Liver (tissue), 9 donors: ENCODE measurements around the gene ZNF691. TPM values are rescaled to one million over a fixed set of nuclear protein-coding genes. Genes with fewer than 3 reads are reported as not detected.

Experiments used
- DNase-seq: peaks from one replicate; pipeline ENCODE4 v3.0.0-alpha.2; 2017; ENCODE audit warnings: low spot score
- H3K27ac ChIP-seq, 2 donors: one replicate each; pipeline ENCODE4 v1.7.0; 2013; ENCODE audit warnings: inconsistent platforms in 2 of 2, low read length in 2 of 2, control low read depth in 1 of 2, low read depth in 1 of 2, mild to moderate bottlenecking in 1 of 2
- H3K27me3 ChIP-seq, 4 donors: one replicate each; pipeline versions ENCODE4 v1.6.1 to v1.7.0; 2013; ENCODE audit warnings: low read length in 3 of 4, inconsistent platforms in 1 of 4, mild to moderate bottlenecking in 1 of 4, moderate library complexity in 1 of 4; ENCODE audit not compliant: control insufficient read depth in 4 of 4, insufficient read depth in 4 of 4
- H3K36me3 ChIP-seq, 4 donors: one replicate each; pipeline versions ENCODE4 v1.6.1 to v1.7.0; 2013; ENCODE audit warnings: low read length in 3 of 4, mild to moderate bottlenecking in 3 of 4, low read depth in 1 of 4, moderate library complexity in 1 of 4; ENCODE audit not compliant: control insufficient read depth in 4 of 4, insufficient read depth in 3 of 4
- H3K4me1 ChIP-seq, 4 donors: one replicate each; pipeline versions ENCODE4 v1.6.1 to v1.7.0; 2013; ENCODE audit warnings: low read length in 3 of 4, mild to moderate bottlenecking in 3 of 4, moderate library complexity in 1 of 4; ENCODE audit not compliant: control insufficient read depth in 4 of 4, insufficient read depth in 4 of 4
- H3K4me3 ChIP-seq, 3 donors: one replicate each; pipeline versions ENCODE4 v1.6.1 to v1.7.0; 2013; ENCODE audit warnings: low read length in 3 of 3, control low read depth in 1 of 3, low read depth in 1 of 3, mild to moderate bottlenecking in 1 of 3
- H3K9ac ChIP-seq, 2 donors: one replicate each; pipeline ENCODE4 v1.7.0; 2013; ENCODE audit warnings: low read length in 2 of 2, mild to moderate bottlenecking in 2 of 2, moderate library complexity in 2 of 2, control low read depth in 1 of 2, low read depth in 1 of 2
- H3K9me3 ChIP-seq, 4 donors: one replicate each; pipeline versions ENCODE4 v1.6.1 to v1.7.0; 2013; ENCODE audit warnings: low read length in 3 of 4; ENCODE audit not compliant: control insufficient read depth in 4 of 4
- ATF3 ChIP-seq: IDR thresholded peaks from 2 replicates; pipeline ENCODE4 v1.6.1; 2016; ENCODE audit warnings: antibody characterized with exemption
- EGR1 ChIP-seq, 2 donors: IDR thresholded peaks; 2 replicates each; pipeline ENCODE4 v1.6.1; 2016 to 2018; ENCODE audit warnings: antibody characterized with exemption in 2 of 2, low read depth in 2 of 2
- FOXA1 ChIP-seq: IDR thresholded peaks from 2 replicates; pipeline ENCODE4 v1.6.1; 2016; ENCODE audit warnings: antibody characterized with exemption
- FOXA2 ChIP-seq: IDR thresholded peaks from 2 replicates; pipeline ENCODE4 v1.6.1; 2016; ENCODE audit warnings: antibody characterized with exemption
- GABPA ChIP-seq, 2 donors: IDR thresholded peaks in 1 of 2; conservative IDR thresholded peaks in 1 of 2; 2 replicates each; pipeline ENCODE4 v1.6.1; 2016; ENCODE audit warnings: antibody characterized with exemption in 2 of 2, mild to moderate bottlenecking in 1 of 2, moderate library complexity in 1 of 2
- JUND ChIP-seq, 2 donors: IDR thresholded peaks; 2 replicates each; pipeline ENCODE4 v1.6.1; 2016; ENCODE audit warnings: antibody characterized with exemption in 2 of 2
- NR2F2 ChIP-seq: IDR thresholded peaks from 2 replicates; pipeline ENCODE4 v1.6.1; 2016; ENCODE audit warnings: antibody characterized with exemption
- RAD21 ChIP-seq, 2 donors: IDR thresholded peaks; 2 replicates each; pipeline ENCODE4 v1.6.1; 2016; ENCODE audit warnings: antibody characterized with exemption in 2 of 2, mild to moderate bottlenecking in 2 of 2
- REST ChIP-seq: IDR thresholded peaks from 2 replicates; pipeline ENCODE4 v1.6.1; 2016; ENCODE audit warnings: antibody characterized with exemption, mild to moderate bottlenecking
- RXRA ChIP-seq, 2 donors: IDR thresholded peaks; 2 replicates each; pipeline ENCODE4 v1.6.1; 2017 to 2018; ENCODE audit warnings: antibody characterized with exemption in 2 of 2, mild to moderate bottlenecking in 1 of 2
- SP1 ChIP-seq: IDR thresholded peaks from 2 replicates; pipeline ENCODE4 v1.6.1; 2018; ENCODE audit warnings: antibody characterized with exemption, mild to moderate bottlenecking
- TAF1 ChIP-seq: conservative IDR thresholded peaks from 2 replicates; pipeline ENCODE4 v1.6.1; 2016; ENCODE audit warnings: antibody characterized with exemption, mild to moderate bottlenecking
- YY1 ChIP-seq: IDR thresholded peaks from 2 replicates; pipeline ENCODE4 v1.6.1; 2016; ENCODE audit warnings: antibody characterized with exemption, mild to moderate bottlenecking
- ZBTB33 ChIP-seq: IDR thresholded peaks from 2 replicates; pipeline ENCODE4 v1.6.1; 2016; ENCODE audit warnings: antibody characterized with exemption
- WGBS: extraction: QIAGEN DNeasy Blood & Tissue Kit; methylation state at CpG from one replicate; pipeline ENCODE4 v1.1.7; 2013; 5-methylcytosine and 5-hydroxymethylcytosine counted together
- polyA plus RNA-seq, 2 donors: library from polyadenylated mRNA; stranded (reverse) in 1 of 2; unstranded in 1 of 2; fragments of 200-250 nt in 1 of 2; fragments of >200 nt in 1 of 2; fragmentation: Nextera tagmentation in 1 of 2; extraction: Ambion mirVana in 1 of 2; gene quantifications; one replicate each; pipeline versions ENCODE4 v1.2.1 to v1.2.3, GENCODE V29; 2013 to 2015
- total RNA-seq, 2 donors: library from RNA; depleted of rRNA; stranded (reverse); fragments of >200 nt; gene quantifications; one replicate each; pipeline ENCODE4 v1.2.3, GENCODE V29; 2014
- donor health status: healthy.
- donor health status: healthy.
- donor health status: healthy.
- donor health status: healthy.
- donor health status: healthy.

The ZNF691 gene
- total and polyA plus RNA-seq, 4 donors = 2.7 to 8.9 (median 5.5) TPM

GRCh38 chr1:42815941-42816584 is 30.4 kb upstream of the ZNF691 start (continued):
- TF ChIP-seq REST (no peak), RXRA (IDR thresholded peaks at IDR 0.05) (no peak)

GRCh38 chr1:42816585-42817439 is 29.6 kb upstream of the ZNF691 start, which contains the start of the genes ERMAP and SVBP:
Gene ERMAP, plus strand, starts transcription at chr1:42817122. Its CDS starts 13,327 bp downstream, at chr1:42830449.
Gene SVBP, minus strand, starts transcription at chr1:42817397. Its CDS starts 853 bp downstream, at chr1:42816544.
- Histone ChIP-seq H3K9ac (peak within 1 kb of the TSS; percentile 63 to 66), H3K36me3 (no peaks in the 10 kb centered on the region), H3K4me3 (peak within 1 kb of the TSS; percentile 77 to 96 (median 84)), H3K4me1 (peaks cover 10 to 35% (median 27%) of the 10 kb centered on the region in 4 donors), H3K27me3 (no peaks in the 10 kb centered on the region), H3K9me3 (no peaks in the 10 kb centered on the region), H3K27ac (peak within 1 kb of the TSS; percentile 96 to 99)
- peak in 1 of 2 donors; percentile 23 for TF ChIP-seq RAD21 (IDR thresholded peaks at IDR 0.05)
- peak; percentile 95 for TF ChIP-seq YY1
- TF ChIP-seq EGR1 (IDR thresholded peaks at IDR 0.05; ENCODE audit: low read depth in 2 of 2) = no peak
- TF ChIP-seq REST = peak; percentile 48
- peak; percentile 100 for DNase-seq
- WGBS = under 1% methylated on average over 66 of the region's 66 CpGs

- Histone ChIP-seq H3K36me3 (no peaks in the 10 kb centered on the region), H3K4me1 (peaks cover 10 to 37% (median 29%) of the 10 kb centered on the region in 4 donors), H3K9ac (peak overlapping the region; percentile 63 to 66), H3K27ac (peak overlapping the region; percentile 96 to 99), H3K27me3 (no peaks in the 10 kb centered on the region), H3K4me3 (peak overlapping the region; percentile 58 to 96 (median 69)), H3K9me3 (no peaks in the 10 kb centered on the region)
- DNase-seq = no peak
- 1% methylated on average over 13 of the region's 13 CpGs for WGBS
- TF ChIP-seq ZBTB33 (no peak), NR2F2 (no peak), ATF3 (no peak), EGR1 (IDR thresholded peaks at IDR 0.05; ENCODE audit: low read depth in 2 of 2) (no peak), FOXA2 (no peak), JUND (IDR thresholded peaks at IDR 0.05) (no peak), RAD21 (IDR thresholded peaks at IDR 0.05) (no peak), REST (no peak), FOXA1 (no peak), RXRA (IDR thresholded peaks at IDR 0.05) (no peak), GABPA (IDR thresholded peaks at IDR 0.05 in 1 of 2, conservative IDR thresholded peaks at IDR 0.05 in 1 of 2) (no peak), SP1 (no peak), TAF1 (no peak)
These were observed 29.0 kb upstream of the ZNF691 start for GRCh38 chr1:42817440-42817767.
